Testis (tissue), 3 donors: Measurements from ENCODE around the gene PRR15L. TPM values are rescaled to one million over a fixed set of nuclear protein-coding genes. Genes with fewer than 3 reads are reported as not detected.

Experiments
- DNase-seq: peaks from one replicate; pipeline ENCODE4 v3.0.0-alpha.2; 2019
- H3K27ac ChIP-seq, 2 donors: fragments of 200-600 bp; sonication (generic); one replicate each; pipeline ENCODE4 v1.5.1; 2019
- H3K27me3 ChIP-seq: fragments of 200-600 bp; sonication (generic); one replicate; pipeline ENCODE4 v1.5.1; 2019
- H3K36me3 ChIP-seq: fragments of 200-600 bp; sonication (generic); one replicate; pipeline ENCODE4 v1.5.1; 2017; ENCODE audit warnings: low read depth; ENCODE audit errors: missing control alignments
- H3K4me1 ChIP-seq: fragments of 200-600 bp; sonication (generic); one replicate; pipeline ENCODE4 v1.5.1; 2019
- H3K4me3 ChIP-seq, 2 donors: fragments of 200-600 bp; sonication (generic); one replicate each; pipeline ENCODE4 v1.5.1; 2017 to 2019
- H3K9me3 ChIP-seq: fragments of 200-600 bp; sonication (generic); one replicate; pipeline ENCODE4 v1.5.1; 2017
- CTCF ChIP-seq, 3 experiments: fragments of 450-650 bp in 2 of 3; fragments of 200-600 bp in 1 of 3; sonication (generic) in 1 of 3; IDR thresholded peaks; one replicate each; pipeline ENCODE4 v1.5.1; 2016 to 2019; ENCODE audit warnings: antibody characterized with exemption in 3 of 3, mild to moderate bottlenecking in 2 of 3, moderate library complexity in 1 of 3
- POLR2A ChIP-seq: fragments of 450-650 bp; IDR thresholded peaks from one replicate; pipeline ENCODE4 v1.6.1; 2017; ENCODE audit warnings: antibody characterized with exemption, mild to moderate bottlenecking, moderate library complexity
- WGBS, 2 donors: methylation state at CpG; one replicate each; pipeline ENCODE4 v1.1.5; 2018; 5-methylcytosine and 5-hydroxymethylcytosine counted together
- intact Hi-C: fragments of 100-400 bp; cut with DNase I; formaldehyde crosslinking; loops from one replicate; pipeline ENCODE4 v1.15.1; 2023; ENCODE audit warnings: low total_unique reads
- polyA plus RNA-seq: library from polyadenylated mRNA; stranded (reverse); fragments of 350-450 nt; fragmentation: Illumina TruSeq; extraction: RNeasy Lipid Tissue Mini Kit (QIAGEN cat#74804); gene quantifications from one replicate; pipeline ENCODE4 v1.2.3, GENCODE V29; 2014; ENCODE audit warnings: low read depth, low replicate concordance; ENCODE audit not compliant: insufficient read depth
- total RNA-seq, 2 donors: library from RNA; depleted of rRNA; stranded (reverse); fragments of >200 nt; gene quantifications; one replicate each; pipeline ENCODE4 v1.2.3, GENCODE V29; 2016

PRR15L gene
- total and polyA plus RNA-seq, 3 donors from 2014 or later, result 0.55 to 6.2 (median 2.5) TPM

GRCh38 chr17:47956791-47957590 lies 692 bp downstream of the PRR15L start:
- no peak overlapping the region for H3K4me3 ChIP-seq
- TF ChIP-seq CTCF (IDR thresholded peaks at IDR 0.05) (no peak), POLR2A (no peak)
- H3K27ac ChIP-seq, result no peak overlapping the region
- H3K36me3 ChIP-seq, result no peaks in the 10 kb centered on the region
- H3K27me3 ChIP-seq, result no peaks in the 10 kb centered on the region
- H3K4me1 ChIP-seq, result peaks cover 7% of the 10 kb centered on the region
- intact Hi-C loops, result no loop called here
- 63 to 81% methylated on average over 1 to 4 of the region's 4 CpGs for WGBS, 2 donors
- DNase-seq, result no peak
- no peaks in the 10 kb centered on the region for H3K9me3 ChIP-seq

GRCh38 chr17:47955497-47956461 lies 1.9 kb downstream of the PRR15L start:
- intact Hi-C loops, result no loop called here
- Histone ChIP-seq H3K36me3 (no peaks in the 10 kb centered on the region), H3K4me1 (peaks cover 7% of the 10 kb centered on the region), H3K4me3 (no peak overlapping the region), H3K27me3 (no peaks in the 10 kb centered on the region), H3K27ac (no peak overlapping the region), H3K9me3 (no peaks in the 10 kb centered on the region)
- WGBS, 2 donors, result 87 to 92% methylated on average over 6 to 7 of the region's 7 CpGs
- no peak for DNase-seq
- TF ChIP-seq CTCF (IDR thresholded peaks at IDR 0.05), result no peak
- no peak for TF ChIP-seq POLR2A

GRCh38 chr17:47953909-47954308 lies 3.8 kb downstream of the PRR15L start:
- no peak for DNase-seq
- intact Hi-C loops, result no loop called here
- TF ChIP-seq CTCF (IDR thresholded peaks at IDR 0.05), result peak in 1 of 3 experiments; percentile 6
- TF ChIP-seq POLR2A, result no peak
- Histone ChIP-seq H3K4me1 (peaks cover 20% of the 10 kb centered on the region), H3K9me3 (no peaks in the 10 kb centered on the region), H3K27ac (no peak overlapping the region), H3K4me3 (no peak overlapping the region), H3K27me3 (no peaks in the 10 kb centered on the region), H3K36me3 (no peaks in the 10 kb centered on the region)

- peaks cover 23% of the 10 kb centered on the region for H3K4me1 ChIP-seq
- no peak overlapping the region for H3K27ac ChIP-seq
- WGBS, 2 donors, result 82 to 87% methylated on average over 12 of the region's 12 CpGs
- no peaks in the 10 kb centered on the region for H3K27me3 ChIP-seq
- DNase-seq, result no peak
- TF ChIP-seq POLR2A (no peak), CTCF (IDR thresholded peaks at IDR 0.05) (no peak)
- intact Hi-C loops, result no loop called here
- no peak overlapping the region for H3K4me3 ChIP-seq
- no peaks in the 10 kb centered on the region for H3K36me3 ChIP-seq
- no peaks in the 10 kb centered on the region for H3K9me3 ChIP-seq
These were observed 5.3 kb downstream of the PRR15L start for GRCh38 chr17:47952171-47953021.
